NCI-H1048 (cell line): ENCODE data around the gene RPS14.

ENCODE experiments used
- DNase-seq: peaks from one replicate; lab custom pipeline; 2025; lab: John Stamatoyannopoulos, UW

RPS14 gene

GRCh38 chr5:150399524-150400211 lies 49.9 kb downstream of the RPS14 start:
- DNase-seq = no peak

- no peak for DNase-seq
Observed at GRCh38 chr5:150398722-150399523, 50.6 kb downstream of the RPS14 start.

GRCh38 chr5:150397782-150398721 lies 51.5 kb downstream of the RPS14 start:
- no peak for DNase-seq

- DNase-seq = no peak
Observed at GRCh38 chr5:150397146-150397781, 52.3 kb downstream of the RPS14 start.

GRCh38 chr5:150396267-150396666 lies 53.3 kb downstream of the RPS14 start:
- DNase-seq = no peak

GRCh38 chr5:150395688-150395975 lies 53.9 kb downstream of the RPS14 start:
- DNase-seq = no peak

- DNase-seq = no peak
Observed at GRCh38 chr5:150394912-150395687, 54.4 kb downstream of the RPS14 start.

GRCh38 chr5:150394131-150394530 lies 55.4 kb downstream of the RPS14 start:
- no peak for DNase-seq

- no peak for DNase-seq
Observed at GRCh38 chr5:150393096-150393645, 56.4 kb downstream of the RPS14 start.

GRCh38 chr5:150392680-150393079 lies 56.9 kb downstream of the RPS14 start:
- DNase-seq = no peak
